ENCODE results near the gene CMSS1. TPM values are rescaled to one million over a fixed set of nuclear protein-coding genes. Genes with fewer than 3 reads are reported as not detected.

CMSS1 gene
- polyA plus RNA-seq, 1 donor from 2014 or later = 31.8 TPM

GRCh38 chr3:100129941-100130340 lies 312.3 kb downstream of the CMSS1 start:
- Histone ChIP-seq H3K9me2 (ENCODE audit: insufficient read depth, low read length) (no peaks in the 10 kb centered on the region), H3K79me2 (replicated peaks; ENCODE audit: insufficient read depth, low read length) (no peaks in the 10 kb centered on the region), H3K9me3 (ENCODE audit: low read length) (no peaks in the 10 kb centered on the region), H3K9ac (ENCODE audit: low read length) (no peak overlapping the region), H3K27ac (ENCODE audit: low read length) (no peak overlapping the region), H3K36me3 (ENCODE audit: insufficient read depth, low read length) (no peaks in the 10 kb centered on the region), H2AFZ (ENCODE audit: low read depth, low read length) (no peak overlapping the region), H3K4me2 (ENCODE audit: low read length) (no peak overlapping the region), H4K20me1 (ENCODE audit: insufficient read depth) (no peaks in the 10 kb centered on the region), H3K4me3 (ENCODE audit: low read length) (no peak overlapping the region), H3K27me3 (ENCODE audit: insufficient read depth, low read depth, low read length) (no peaks in the 10 kb centered on the region), H3F3A (ENCODE audit: insufficient read depth, low read length, poor library complexity, severe bottlenecking) (no peaks in the 10 kb centered on the region)
- TF ChIP-seq MXI1 (conservative IDR thresholded peaks at IDR 0.05; ENCODE audit: poor library complexity, severe bottlenecking) = no peak
- no peak for TF ChIP-seq CTCF (IDR thresholded peaks at IDR 0.05; ENCODE audit: poor library complexity, severe bottlenecking)
- TF ChIP-seq RAD21 (conservative IDR thresholded peaks at IDR 0.05) = no peak
- no peak for TF ChIP-seq POLR2AphosphoS5 (IDR thresholded peaks at IDR 0.05)
- no peak for TF ChIP-seq EZH2 (IDR thresholded peaks at IDR 0.05; ENCODE audit: borderline replicate concordance, insufficient read depth, low read length, poor library complexity, severe bottlenecking)
- no peak for TF ChIP-seq EP300 (conservative IDR thresholded peaks at IDR 0.05; ENCODE audit: poor library complexity, severe bottlenecking)
- TF ChIP-seq TAF1 (IDR thresholded peaks at IDR 0.05; ENCODE audit: low read depth) = no peak
- no peak for TF ChIP-seq SMC3 (conservative IDR thresholded peaks at IDR 0.05; ENCODE audit: poor library complexity)
- TF ChIP-seq REST (IDR thresholded peaks at IDR 0.05; ENCODE audit: borderline replicate concordance) = no peak

- H3K4me2 ChIP-seq (ENCODE audit: low read length) = no peak overlapping the region
- H3K9me2 ChIP-seq (ENCODE audit: insufficient read depth, low read length) = no peaks in the 10 kb centered on the region
- H3K27me3 ChIP-seq (ENCODE audit: insufficient read depth, low read depth, low read length) = no peaks in the 10 kb centered on the region
- H3K9me3 ChIP-seq (ENCODE audit: low read length) = no peaks in the 10 kb centered on the region
- no peak overlapping the region for H3K27ac ChIP-seq (ENCODE audit: low read length)
- no peak overlapping the region for H3K4me3 ChIP-seq (ENCODE audit: low read length)
- no peak overlapping the region for H2AFZ ChIP-seq (ENCODE audit: low read depth, low read length)
- H4K20me1 ChIP-seq (ENCODE audit: insufficient read depth) = no peaks in the 10 kb centered on the region
- no peaks in the 10 kb centered on the region for H3K79me2 ChIP-seq (replicated peaks; ENCODE audit: insufficient read depth, low read length)
- no peaks in the 10 kb centered on the region for H3K36me3 ChIP-seq (ENCODE audit: insufficient read depth, low read length)
- no peaks in the 10 kb centered on the region for H3F3A ChIP-seq (ENCODE audit: insufficient read depth, low read length, poor library complexity, severe bottlenecking)
- no peak for TF ChIP-seq TAF1 (IDR thresholded peaks at IDR 0.05; ENCODE audit: low read depth)
- TF ChIP-seq EP300 (conservative IDR thresholded peaks at IDR 0.05; ENCODE audit: poor library complexity, severe bottlenecking) = no peak
- no peak for TF ChIP-seq CTCF (IDR thresholded peaks at IDR 0.05; ENCODE audit: poor library complexity, severe bottlenecking)
- TF ChIP-seq MXI1 (conservative IDR thresholded peaks at IDR 0.05; ENCODE audit: poor library complexity, severe bottlenecking) = no peak
- no peak overlapping the region for H3K9ac ChIP-seq (ENCODE audit: low read length)
Measured at GRCh38 chr3:100131241-100131640, 313.6 kb downstream of the CMSS1 start.
